Choroid plexus epithelial cell (primary cell): ENCODE results near the gene MRPS10.

Experiments used
- DNase-seq: peaks from one replicate; pipeline ENCODE4 v3.0.0-alpha.2; 2010; ENCODE audit warnings: low read depth
- H3K4me3 ChIP-seq: 2 replicates; pipeline ENCODE4 v1.5.1; 2011; ENCODE audit warnings: low read depth, mild to moderate bottlenecking, control low read depth, low read length, moderate library complexity
- TF ChIP-seq, protein P1 (sequence below): conservative IDR thresholded peaks from 2 replicates; pipeline ENCODE4 v1.5.1; 2011; ENCODE audit warnings: low read depth, mild to moderate bottlenecking, control low read depth, inconsistent platforms, low read length, moderate library complexity

MRPS10 gene

DNA sequence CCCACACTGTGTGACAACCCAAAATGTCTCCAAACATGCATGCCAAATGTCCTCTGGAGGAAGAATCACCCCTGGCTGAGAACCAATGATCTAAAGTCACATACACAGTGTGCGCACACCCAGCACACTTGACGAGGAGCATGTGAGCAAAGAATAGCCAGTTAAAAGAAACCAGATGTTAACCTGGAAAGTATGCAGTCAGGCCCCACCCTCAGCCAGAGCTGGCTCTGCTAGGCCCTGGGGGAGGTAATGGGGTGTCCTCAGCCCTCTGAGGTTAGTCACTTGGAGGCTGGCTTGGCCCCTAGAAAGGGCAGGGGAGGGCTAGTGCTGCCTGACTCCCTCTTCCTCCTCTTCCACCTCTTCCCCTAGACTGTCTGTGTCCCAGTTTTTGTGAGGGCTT lies 59.6 kb downstream of the MRPS10 start:
- no peak overlapping the region for H3K4me3 ChIP-seq
- peak; percentile 39 for DNase-seq
- TF ChIP-seq, protein P1, sequence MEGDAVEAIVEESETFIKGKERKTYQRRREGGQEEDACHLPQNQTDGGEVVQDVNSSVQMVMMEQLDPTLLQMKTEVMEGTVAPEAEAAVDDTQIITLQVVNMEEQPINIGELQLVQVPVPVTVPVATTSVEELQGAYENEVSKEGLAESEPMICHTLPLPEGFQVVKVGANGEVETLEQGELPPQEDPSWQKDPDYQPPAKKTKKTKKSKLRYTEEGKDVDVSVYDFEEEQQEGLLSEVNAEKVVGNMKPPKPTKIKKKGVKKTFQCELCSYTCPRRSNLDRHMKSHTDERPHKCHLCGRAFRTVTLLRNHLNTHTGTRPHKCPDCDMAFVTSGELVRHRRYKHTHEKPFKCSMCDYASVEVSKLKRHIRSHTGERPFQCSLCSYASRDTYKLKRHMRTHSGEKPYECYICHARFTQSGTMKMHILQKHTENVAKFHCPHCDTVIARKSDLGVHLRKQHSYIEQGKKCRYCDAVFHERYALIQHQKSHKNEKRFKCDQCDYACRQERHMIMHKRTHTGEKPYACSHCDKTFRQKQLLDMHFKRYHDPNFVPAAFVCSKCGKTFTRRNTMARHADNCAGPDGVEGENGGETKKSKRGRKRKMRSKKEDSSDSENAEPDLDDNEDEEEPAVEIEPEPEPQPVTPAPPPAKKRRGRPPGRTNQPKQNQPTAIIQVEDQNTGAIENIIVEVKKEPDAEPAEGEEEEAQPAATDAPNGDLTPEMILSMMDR: no peak
